Measurements from ENCODE around the gene CYP2A13.
"Not testable (repeated sequence)": the region's sequence is repeated elsewhere in the genome, so short reads cannot be mapped to it uniquely, and the experiment has no call there.

- not testable (repeated sequence) for TF ChIP-seq TARDBP (IDR thresholded peaks at IDR 0.05); FOXM1 (IDR thresholded peaks at IDR 0.05; ENCODE audit: borderline replicate concordance); CTBP1 (IDR thresholded peaks at IDR 0.05; ENCODE audit: borderline replicate concordance); ZNF384 (IDR thresholded peaks at IDR 0.05); LEF1 (IDR thresholded peaks at IDR 0.05; ENCODE audit: borderline replicate concordance); SUZ12 (IDR thresholded peaks at IDR 0.05)
Measured at GRCh38 chr19:41102210-41102609, 14.0 kb downstream of the CYP2A13 start.

Measured in HEK293T (cell line).